WERI-Rb-1 (cell line): ENCODE results near the gene HMGXB3.

ENCODE experiments used
- DNase-seq: peaks from one replicate; pipeline ENCODE4 v3.0.0-alpha.2; 2020
- H3K27ac ChIP-seq: fragments of 250-450 bp; sonication (Bioruptor Pico); 2 replicates; pipeline ENCODE4 v1.5.1; 2020; ENCODE audit warnings: mild to moderate bottlenecking, moderate library complexity
- H3K27me3 ChIP-seq: fragments of 250-450 bp; sonication (Bioruptor Pico); 2 replicates; pipeline ENCODE4 v1.5.1; 2021; ENCODE audit warnings: mild to moderate bottlenecking, low read depth, moderate library complexity; ENCODE audit not compliant: insufficient read depth, severe bottlenecking
- H3K36me3 ChIP-seq: fragments of 250-450 bp; sonication (Bioruptor Pico); 2 replicates; pipeline ENCODE4 v1.5.1; 2020; ENCODE audit warnings: mild to moderate bottlenecking, moderate library complexity
- H3K4me3 ChIP-seq: 2 replicates; pipeline ENCODE4 v1.5.1; 2011; ENCODE audit warnings: low read depth, mild to moderate bottlenecking, control low read depth, low read length
- H3K9me3 ChIP-seq: fragments of 250-450 bp; sonication (Bioruptor Pico); 2 replicates; pipeline ENCODE4 v1.5.1; 2021; ENCODE audit warnings: mild to moderate bottlenecking, moderate library complexity; ENCODE audit not compliant: severe bottlenecking
- CTCF ChIP-seq: IDR thresholded peaks from 2 replicates; pipeline ENCODE4 v1.5.1; 2011; ENCODE audit warnings: low read depth, mild to moderate bottlenecking, control low read depth, inconsistent platforms, low read length

HMGXB3 gene

GRCh38 chr5:150075233-150075632 is 74.7 kb downstream of the HMGXB3 start:
- Histone ChIP-seq H3K4me3 (no peak overlapping the region), H3K27me3 (no peaks in the 10 kb centered on the region), H3K36me3 (no peaks in the 10 kb centered on the region), H3K27ac (no peak overlapping the region), H3K9me3 (no peaks in the 10 kb centered on the region)
- DNase-seq = no peak
- no peak for TF ChIP-seq CTCF

DNA sequence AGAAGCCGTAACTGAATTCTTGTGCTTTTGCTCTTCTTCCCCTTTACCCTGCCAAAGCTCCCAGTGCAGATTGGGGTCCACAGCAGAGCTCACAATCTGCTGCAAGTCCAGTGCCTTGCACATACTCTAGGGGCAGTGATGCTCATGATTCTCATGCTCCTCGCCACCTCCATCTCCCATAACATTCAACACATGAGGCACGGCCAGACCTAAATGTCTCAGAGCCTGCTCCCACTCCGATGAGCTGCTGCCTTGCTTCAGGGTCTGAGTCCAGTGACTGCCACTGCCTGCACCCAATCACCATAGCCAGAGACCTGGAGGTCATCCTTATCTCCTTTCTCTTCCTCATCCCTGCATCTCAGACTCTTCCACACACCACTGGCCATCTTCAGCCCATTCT is 75.3 kb downstream of the HMGXB3 start:
- Histone ChIP-seq H3K36me3 (no peaks in the 10 kb centered on the region), H3K9me3 (no peaks in the 10 kb centered on the region), H3K27ac (no peak overlapping the region), H3K4me3 (no peak overlapping the region), H3K27me3 (no peaks in the 10 kb centered on the region)
- DNase-seq = no peak
- TF ChIP-seq CTCF = peak; percentile 32; the same call in 1 of the 2 replicates

- Histone ChIP-seq H3K27ac (no peak overlapping the region), H3K9me3 (no peaks in the 10 kb centered on the region), H3K27me3 (no peaks in the 10 kb centered on the region), H3K36me3 (no peaks in the 10 kb centered on the region), H3K4me3 (no peak overlapping the region)
- no peak for TF ChIP-seq CTCF
- no peak for DNase-seq
Observed at GRCh38 chr5:150077060-150077459, 76.5 kb downstream of the HMGXB3 start.

DNA sequence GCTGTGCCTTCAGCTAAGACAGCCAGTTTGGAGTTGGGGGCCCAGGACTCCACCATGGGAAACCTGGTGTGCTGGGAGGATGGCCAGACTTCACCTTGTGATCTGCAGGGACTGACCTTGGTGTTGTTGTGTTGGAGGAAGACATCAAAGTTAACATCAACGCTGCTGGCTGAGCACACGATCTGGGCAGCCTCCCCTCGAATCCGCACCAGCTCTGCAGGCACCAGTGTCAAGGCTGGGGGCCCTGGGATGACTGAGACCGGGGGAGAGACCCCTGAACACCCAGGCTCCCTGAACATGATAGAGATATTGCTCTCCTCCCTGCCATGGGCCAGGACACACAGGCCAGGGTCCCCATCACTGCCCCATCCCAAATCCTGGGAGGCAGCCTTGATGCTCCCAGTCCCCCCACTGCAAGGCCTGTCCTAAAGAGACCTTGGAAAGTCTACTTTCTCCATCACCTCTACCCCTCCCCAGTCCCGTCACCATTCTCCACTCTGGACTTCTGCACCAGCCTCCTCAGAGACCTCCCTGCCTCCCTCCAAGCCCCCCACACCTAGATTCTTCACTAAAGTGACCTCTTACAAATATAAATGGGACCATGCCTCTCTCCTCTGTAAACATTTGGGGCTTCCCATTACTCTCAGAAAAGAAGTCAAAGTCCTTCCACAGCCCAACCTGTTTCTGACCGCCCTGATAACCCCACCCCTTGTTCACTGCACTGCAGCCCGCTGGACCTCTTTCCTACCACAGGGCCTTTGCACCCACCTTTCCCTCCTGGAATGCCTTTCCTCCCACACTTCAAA is 77.7 kb downstream of the HMGXB3 start:
- DNase-seq = no peak
- Histone ChIP-seq H3K36me3 (no peaks in the 10 kb centered on the region), H3K9me3 (no peaks in the 10 kb centered on the region), H3K27ac (no peak overlapping the region), H3K27me3 (no peaks in the 10 kb centered on the region), H3K4me3 (no peak overlapping the region)
- TF ChIP-seq CTCF = no peak

GRCh38 chr5:150078802-150079689 is 78.5 kb downstream of the HMGXB3 start:
- H3K9me3 ChIP-seq = no peaks in the 10 kb centered on the region
- H3K27me3 ChIP-seq = no peaks in the 10 kb centered on the region
- no peak for TF ChIP-seq CTCF
- DNase-seq = no peak
- no peak overlapping the region for H3K4me3 ChIP-seq
- no peaks in the 10 kb centered on the region for H3K36me3 ChIP-seq
- H3K27ac ChIP-seq = no peak overlapping the region
